WTC11 (cell line): Measurements from ENCODE around the gene ABCC6.
"Not testable (repeated sequence)": the region's sequence is repeated elsewhere in the genome, so short reads cannot be mapped to it uniquely, and the experiment has no call there.

Experiments used
- E2F1 ChIP-seq: sonication (generic); formaldehyde crosslinking; IDR thresholded peaks from 2 replicates; pipeline ENCODE4 v1.8.0; 2022; ENCODE audit warnings: mild to moderate bottlenecking, missing genetic modification reagents
- ESRRA ChIP-seq: sonication (generic); formaldehyde crosslinking; IDR thresholded peaks from 2 replicates; pipeline ENCODE4 v1.8.1; 2022; ENCODE audit warnings: mild to moderate bottlenecking, missing genetic modification reagents, borderline replicate concordance
- NR3C1 ChIP-seq: sonication (generic); formaldehyde crosslinking; conservative IDR thresholded peaks from 2 replicates; pipeline ENCODE4 v1.8.1; 2023; ENCODE audit warnings: low read depth, mild to moderate bottlenecking, missing genetic modification reagents
- TF ChIP-seq, protein P1 (sequence below): fragments of 200-600 bp; IDR thresholded peaks from 2 replicates; pipeline ENCODE4 v1.8.0; 2022; ENCODE audit warnings: antibody characterized with exemption
- TF ChIP-seq, protein P2 (sequence below): sonication (generic); formaldehyde crosslinking; IDR thresholded peaks from 2 replicates; pipeline ENCODE4 v1.8.1; 2022; ENCODE audit warnings: low read depth, missing genetic modification reagents, borderline replicate concordance

DNA sequence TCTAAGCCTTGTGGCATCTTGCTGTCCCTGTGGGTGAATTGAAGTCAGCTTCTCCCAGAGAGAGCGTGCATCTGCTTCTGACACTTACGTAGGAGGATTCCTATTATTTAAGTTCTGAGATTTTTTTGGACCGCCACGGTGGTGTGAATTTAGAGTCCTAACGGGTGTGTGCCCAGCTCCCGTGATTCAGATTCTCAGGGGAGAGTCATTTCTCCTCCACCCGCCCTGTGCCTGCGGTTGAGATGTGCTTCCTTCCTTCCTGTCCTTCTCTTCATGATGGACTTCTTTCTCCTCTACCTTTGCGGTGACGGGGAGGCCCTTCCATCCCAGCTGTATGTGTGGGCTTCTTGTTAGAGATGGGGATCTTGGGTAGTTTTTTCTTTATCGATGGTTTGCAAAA is 20.6 kb upstream of the ABCC6 start:
- TF ChIP-seq, protein P1, sequence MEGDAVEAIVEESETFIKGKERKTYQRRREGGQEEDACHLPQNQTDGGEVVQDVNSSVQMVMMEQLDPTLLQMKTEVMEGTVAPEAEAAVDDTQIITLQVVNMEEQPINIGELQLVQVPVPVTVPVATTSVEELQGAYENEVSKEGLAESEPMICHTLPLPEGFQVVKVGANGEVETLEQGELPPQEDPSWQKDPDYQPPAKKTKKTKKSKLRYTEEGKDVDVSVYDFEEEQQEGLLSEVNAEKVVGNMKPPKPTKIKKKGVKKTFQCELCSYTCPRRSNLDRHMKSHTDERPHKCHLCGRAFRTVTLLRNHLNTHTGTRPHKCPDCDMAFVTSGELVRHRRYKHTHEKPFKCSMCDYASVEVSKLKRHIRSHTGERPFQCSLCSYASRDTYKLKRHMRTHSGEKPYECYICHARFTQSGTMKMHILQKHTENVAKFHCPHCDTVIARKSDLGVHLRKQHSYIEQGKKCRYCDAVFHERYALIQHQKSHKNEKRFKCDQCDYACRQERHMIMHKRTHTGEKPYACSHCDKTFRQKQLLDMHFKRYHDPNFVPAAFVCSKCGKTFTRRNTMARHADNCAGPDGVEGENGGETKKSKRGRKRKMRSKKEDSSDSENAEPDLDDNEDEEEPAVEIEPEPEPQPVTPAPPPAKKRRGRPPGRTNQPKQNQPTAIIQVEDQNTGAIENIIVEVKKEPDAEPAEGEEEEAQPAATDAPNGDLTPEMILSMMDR, result not testable (repeated sequence)
- TF ChIP-seq, protein P2, sequence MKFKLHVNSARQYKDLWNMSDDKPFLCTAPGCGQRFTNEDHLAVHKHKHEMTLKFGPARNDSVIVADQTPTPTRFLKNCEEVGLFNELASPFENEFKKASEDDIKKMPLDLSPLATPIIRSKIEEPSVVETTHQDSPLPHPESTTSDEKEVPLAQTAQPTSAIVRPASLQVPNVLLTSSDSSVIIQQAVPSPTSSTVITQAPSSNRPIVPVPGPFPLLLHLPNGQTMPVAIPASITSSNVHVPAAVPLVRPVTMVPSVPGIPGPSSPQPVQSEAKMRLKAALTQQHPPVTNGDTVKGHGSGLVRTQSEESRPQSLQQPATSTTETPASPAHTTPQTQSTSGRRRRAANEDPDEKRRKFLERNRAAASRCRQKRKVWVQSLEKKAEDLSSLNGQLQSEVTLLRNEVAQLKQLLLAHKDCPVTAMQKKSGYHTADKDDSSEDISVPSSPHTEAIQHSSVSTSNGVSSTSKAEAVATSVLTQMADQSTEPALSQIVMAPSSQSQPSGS (CRISPR knock-in tag), result not testable (repeated sequence)
- TF ChIP-seq NR3C1; ESRRA (CRISPR knock-in tag); E2F1 (CRISPR knock-in tag): not testable (repeated sequence)
